ENCODE measurements around the gene KCTD2.
"Not testable (repeated sequence)": the region's sequence is repeated elsewhere in the genome, so short reads cannot be mapped to it uniquely, and the experiment has no call there.

KCTD2 gene

DNA sequence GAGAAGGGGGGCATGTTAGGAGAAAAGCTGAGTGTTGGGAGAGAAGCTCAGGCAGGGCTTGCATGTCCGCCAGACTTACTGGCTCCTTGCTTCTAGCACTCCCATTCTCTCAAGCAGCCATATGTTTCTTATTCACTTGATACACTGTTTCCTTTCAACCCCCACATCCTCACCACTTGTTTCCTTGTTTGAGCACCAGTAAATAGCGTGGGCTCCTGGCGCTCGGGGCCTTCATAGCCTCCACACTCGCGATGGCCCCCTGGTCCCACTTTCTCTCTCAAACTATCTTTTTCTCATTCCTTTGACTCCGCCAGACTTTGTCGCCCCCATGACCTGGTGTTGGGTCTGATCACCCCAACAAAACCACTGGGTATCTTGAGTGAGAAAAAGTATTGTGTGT, 16.9 kb upstream of the KCTD2 start:
- no peak for DNase-seq (ENCODE audit: low read depth in 1 of 2, low spot score in 1 of 2)
- in situ Hi-C loops (cut with HindIII; ENCODE audit: low pct_unique_long_range_greater_than_20kb, low sequenced_read_pairs) = no loop called here
- no peak for TF ChIP-seq JUND (IDR thresholded peaks at IDR 0.05; ENCODE audit: low read depth)

- TF ChIP-seq JUND (IDR thresholded peaks at IDR 0.05; ENCODE audit: low read depth) = no peak
- peak; percentile 67 to 93 for DNase-seq (ENCODE audit: low read depth in 1 of 2, low spot score in 1 of 2)
- in situ Hi-C loops (cut with HindIII; ENCODE audit: low pct_unique_long_range_greater_than_20kb, low sequenced_read_pairs) = no loop called here
These were observed 14.9 kb upstream of the KCTD2 start for GRCh38 chr17:75031972-75032719.

- TF ChIP-seq JUND (IDR thresholded peaks at IDR 0.05; ENCODE audit: low read depth) = no peak
- in situ Hi-C loops (cut with HindIII; ENCODE audit: low pct_unique_long_range_greater_than_20kb, low sequenced_read_pairs) = no loop called here
- DNase-seq (ENCODE audit: low read depth in 1 of 2, low spot score in 1 of 2) = peak in 1 of 2 experiments; percentile 36
These were observed 14.2 kb upstream of the KCTD2 start for GRCh38 chr17:75032720-75033280.

DNA sequence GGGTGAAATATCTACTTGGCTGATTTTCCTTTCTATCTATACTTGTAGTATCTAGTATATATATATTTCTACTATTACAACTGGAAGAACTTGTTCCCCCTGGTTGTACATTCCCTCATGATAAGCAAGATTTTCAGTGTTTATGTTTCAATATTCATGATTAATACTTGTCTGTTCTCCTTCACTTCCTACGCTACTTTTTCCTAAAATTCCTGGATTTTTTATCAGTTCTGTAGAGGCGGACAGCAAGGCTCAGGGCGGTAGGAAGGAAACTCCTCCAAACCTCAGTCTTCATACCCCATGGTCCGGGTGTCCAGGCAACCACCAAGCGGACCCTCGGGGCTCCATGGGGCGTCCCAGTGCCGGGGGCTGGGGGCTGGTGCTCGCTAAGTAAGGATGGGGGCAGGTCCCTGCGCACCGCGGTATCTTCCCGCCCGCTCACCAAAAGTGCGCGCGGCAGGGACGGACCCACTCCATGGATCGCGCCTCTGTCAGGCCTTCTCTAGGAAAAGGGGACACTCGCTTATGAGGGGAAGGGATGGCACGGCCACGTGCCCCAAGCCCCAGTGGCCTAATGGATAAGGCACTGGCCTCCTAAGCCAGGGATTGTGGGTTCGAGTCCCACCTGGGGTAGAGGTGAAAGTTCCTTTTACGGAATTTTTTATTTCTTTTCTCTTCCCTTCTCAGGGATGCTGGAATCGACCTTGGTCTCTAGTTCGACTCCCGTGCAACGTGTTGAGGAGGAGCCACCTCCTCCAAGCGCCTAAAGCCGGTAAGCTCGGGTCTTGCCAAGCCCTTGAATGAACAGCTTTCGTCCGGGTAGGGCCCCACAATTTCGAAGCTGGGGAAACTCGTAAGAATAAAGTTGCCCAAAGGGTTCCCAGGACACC, 13.4 kb upstream of the KCTD2 start:
- in situ Hi-C loops (cut with HindIII; ENCODE audit: low pct_unique_long_range_greater_than_20kb, low sequenced_read_pairs) = no loop called here
- DNase-seq (ENCODE audit: low read depth in 1 of 2, low spot score in 1 of 2) = peak; percentile 53 to 95
- no peak for TF ChIP-seq JUND (IDR thresholded peaks at IDR 0.05; ENCODE audit: low read depth)

DNA sequence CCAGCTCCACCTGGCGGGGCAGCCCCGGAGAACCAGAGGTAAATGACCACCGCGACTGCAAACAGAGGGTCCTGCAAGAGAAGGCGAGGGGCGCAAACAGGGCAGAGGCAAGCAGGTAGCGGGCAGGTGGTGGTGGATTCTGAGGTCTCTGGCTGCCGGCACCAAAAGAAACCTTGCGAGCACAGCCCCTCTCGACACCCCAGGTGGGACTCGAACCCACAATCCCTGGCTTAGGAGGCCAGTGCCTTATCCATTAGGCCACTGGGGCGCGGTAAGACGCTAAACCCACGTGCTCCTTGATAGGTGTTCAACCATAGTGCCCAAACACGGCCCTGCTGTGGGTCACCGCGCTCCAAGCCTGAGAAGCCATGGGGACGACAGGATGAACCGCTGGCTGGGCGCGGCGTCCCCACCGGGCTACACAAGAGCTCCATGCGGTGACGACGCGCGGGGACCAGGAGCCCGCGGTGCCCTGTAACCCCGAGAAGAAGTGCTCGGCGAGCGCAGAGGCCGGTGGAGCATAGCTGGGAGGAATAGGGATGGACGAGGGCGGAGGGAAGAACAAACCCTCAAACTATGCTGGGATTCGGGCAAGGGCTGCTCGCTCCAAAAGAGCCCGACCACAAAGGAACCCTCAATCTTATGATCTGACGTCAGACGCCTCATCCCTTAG, 12.7 kb upstream of the KCTD2 start:
- peak in 1 of 2 experiments; percentile 94 for DNase-seq (ENCODE audit: low read depth in 1 of 2, low spot score in 1 of 2)
- in situ Hi-C loops (cut with HindIII; ENCODE audit: low pct_unique_long_range_greater_than_20kb, low sequenced_read_pairs) = no loop called here
- no peak for TF ChIP-seq JUND (IDR thresholded peaks at IDR 0.05; ENCODE audit: low read depth)

- no peak for DNase-seq (ENCODE audit: low read depth in 1 of 2, low spot score in 1 of 2)
- in situ Hi-C loops (cut with HindIII; ENCODE audit: low pct_unique_long_range_greater_than_20kb, low sequenced_read_pairs) = no loop called here
- TF ChIP-seq JUND (IDR thresholded peaks at IDR 0.05; ENCODE audit: low read depth) = no peak
These were observed 10.3 kb upstream of the KCTD2 start for GRCh38 chr17:75036643-75037268.

DNA sequence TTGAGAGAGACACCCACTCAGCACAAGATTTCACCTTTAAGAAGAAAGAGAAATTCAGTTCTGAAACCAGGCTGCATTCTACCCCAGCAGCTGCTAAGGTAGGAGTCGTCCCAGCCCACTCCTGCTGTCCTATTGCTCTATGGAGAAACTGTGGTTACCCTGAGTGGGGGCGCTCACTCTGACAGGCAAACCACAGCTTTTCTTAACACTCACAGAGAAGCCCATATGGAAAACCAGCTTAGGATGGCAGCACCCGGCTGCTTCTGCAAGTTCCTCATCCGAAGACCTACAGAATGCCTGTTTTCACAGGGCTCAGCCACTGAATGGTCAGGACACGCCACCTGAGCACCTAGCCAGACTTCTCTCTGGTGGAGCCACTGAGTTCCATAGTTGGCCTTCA, 7.8 kb upstream of the KCTD2 start:
- no peak for TF ChIP-seq JUND (IDR thresholded peaks at IDR 0.05; ENCODE audit: low read depth)
- in situ Hi-C loops (cut with HindIII; ENCODE audit: low pct_unique_long_range_greater_than_20kb, low sequenced_read_pairs) = no loop called here
- DNase-seq (ENCODE audit: low read depth in 1 of 2, low spot score in 1 of 2) = no peak

DNA sequence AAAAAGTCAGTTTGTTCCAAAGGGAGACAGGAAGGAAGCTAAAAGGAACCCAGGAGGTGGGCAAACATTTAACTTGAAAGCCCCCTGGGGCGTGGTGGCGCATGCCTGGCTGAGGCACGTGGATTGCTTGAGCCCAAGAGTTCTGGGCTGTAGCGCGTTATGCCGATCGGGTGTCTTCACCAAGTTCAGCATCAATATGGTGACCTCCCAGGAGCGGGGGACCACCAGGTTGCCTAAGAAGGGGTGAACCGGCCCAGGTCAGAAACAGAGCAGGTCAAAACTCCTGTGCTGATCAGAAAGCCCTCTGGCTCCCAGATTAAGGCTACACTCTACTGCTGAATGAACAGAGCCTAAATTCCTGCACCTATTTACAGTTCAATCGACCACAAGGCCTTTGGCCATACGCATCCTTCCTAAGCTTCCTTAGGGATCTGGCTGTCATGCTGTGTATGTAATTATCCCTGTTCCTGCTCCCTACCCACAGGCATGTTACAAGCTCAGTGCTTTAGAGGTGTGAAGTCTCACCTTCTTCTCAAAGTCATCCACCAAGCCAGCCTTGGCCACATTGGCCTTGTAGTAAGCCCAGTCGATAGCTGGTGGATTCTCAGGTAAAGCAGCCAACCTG, 5.3 kb upstream of the KCTD2 start:
- no peak for DNase-seq (ENCODE audit: low read depth in 1 of 2, low spot score in 1 of 2)
- in situ Hi-C loops (cut with HindIII; ENCODE audit: low pct_unique_long_range_greater_than_20kb, low sequenced_read_pairs) = no loop called here
- no peak for TF ChIP-seq JUND (IDR thresholded peaks at IDR 0.05; ENCODE audit: low read depth)

DNA sequence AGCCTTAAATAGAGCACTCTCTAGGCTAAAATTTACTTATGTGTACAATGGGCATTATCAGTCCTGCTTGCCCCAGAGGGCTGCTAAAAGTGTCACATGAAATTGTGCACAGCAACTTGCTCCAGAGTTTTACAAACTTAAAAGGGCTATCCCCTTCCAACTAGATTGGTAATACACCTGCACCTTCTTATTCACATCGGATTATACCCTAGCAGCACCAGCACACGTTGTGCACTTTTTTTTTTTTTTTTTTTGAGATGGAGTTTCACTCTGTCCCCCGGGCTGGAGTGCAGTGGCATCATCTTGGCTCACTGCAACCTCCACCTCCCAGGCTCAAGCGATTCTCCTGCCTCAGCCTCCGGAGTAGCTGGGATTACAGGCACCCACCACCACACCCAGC, 3.2 kb upstream of the KCTD2 start:
- in situ Hi-C loops (cut with HindIII; ENCODE audit: low pct_unique_long_range_greater_than_20kb, low sequenced_read_pairs); DNase-seq (ENCODE audit: low read depth in 1 of 2, low spot score in 1 of 2): not testable (repeated sequence)

GRCh38 chr17:75044716-75045115, 2.3 kb upstream of the KCTD2 start:
- DNase-seq (ENCODE audit: low read depth in 1 of 2, low spot score in 1 of 2) = no peak
- in situ Hi-C loops (cut with HindIII; ENCODE audit: low pct_unique_long_range_greater_than_20kb, low sequenced_read_pairs) = no loop called here
- TF ChIP-seq JUND (IDR thresholded peaks at IDR 0.05; ENCODE audit: low read depth) = no peak

DNA sequence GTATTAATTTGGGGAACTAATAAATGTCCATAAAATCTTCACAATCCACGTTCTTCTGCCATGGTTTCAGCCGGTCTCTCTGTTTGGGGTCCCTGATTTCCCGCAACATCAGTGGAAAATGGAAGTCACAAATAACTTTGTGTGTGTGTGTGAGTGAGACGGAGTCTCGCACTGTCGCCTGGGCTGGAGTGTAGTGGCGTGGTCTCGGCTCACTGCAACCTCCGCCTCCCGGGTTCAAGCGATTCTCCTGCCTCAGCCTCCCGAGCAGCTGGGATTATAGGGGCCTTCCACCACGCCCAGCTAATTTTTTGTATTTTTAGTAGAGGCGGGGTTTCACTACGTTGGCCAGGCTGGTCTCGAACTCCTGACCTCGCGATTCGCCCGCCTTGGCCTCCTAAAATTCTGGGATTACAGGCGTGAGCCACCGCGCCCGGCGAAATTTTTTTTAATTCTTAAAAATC, 1.0 kb upstream of the KCTD2 start:
- DNase-seq (ENCODE audit: low read depth in 1 of 2, low spot score in 1 of 2); in situ Hi-C loops (cut with HindIII; ENCODE audit: low pct_unique_long_range_greater_than_20kb, low sequenced_read_pairs): not testable (repeated sequence)
